Calu3 (cell line): ENCODE data around the gene CELF4. TPM values are rescaled to one million over a fixed set of nuclear protein-coding genes. Genes with fewer than 3 reads are reported as not detected.

ENCODE experiments used
- BruUV-seq: library from RNA; stranded (reverse); fragments of 400-500 nt; replicated peaks from 2 replicates; lab custom pipeline; 2021; lab: Mats Ljungman, UMichigan
- CTCF ChIA-PET: fragments of 300-600 bp; sonication (Branson Sonifier 250); formaldehyde crosslinking; loops from one replicate; lab custom pipeline; 2022; ENCODE audit warnings: antibody characterized with exemption; lab: Charles Lee
- DNase-seq: peaks from one replicate; pipeline ENCODE4 v3.0.0; 2022
- H3K27ac Mint-ChIP-seq: one replicate; pipeline ENCODE4 v1.8.0; 2022; ENCODE audit warnings: mixed read lengths; ENCODE audit not compliant: unreplicated experiment
- H3K27me3 Mint-ChIP-seq: one replicate; pipeline ENCODE4 v1.8.0; 2022; ENCODE audit warnings: mixed read lengths; ENCODE audit not compliant: unreplicated experiment
- H3K36me3 Mint-ChIP-seq: one replicate; pipeline ENCODE4 v1.8.0; 2022; ENCODE audit warnings: mild to moderate bottlenecking, moderate library complexity, mixed read lengths; ENCODE audit not compliant: insufficient read depth, unreplicated experiment
- H3K4me1 Mint-ChIP-seq: one replicate; pipeline ENCODE4 v1.8.0; 2022; ENCODE audit warnings: mild to moderate bottlenecking, low read depth, mixed read lengths; ENCODE audit not compliant: unreplicated experiment
- H3K4me3 Mint-ChIP-seq: one replicate; pipeline ENCODE4 v1.8.0; 2022; ENCODE audit warnings: mild to moderate bottlenecking, low read depth, moderate library complexity, mixed read lengths; ENCODE audit not compliant: unreplicated experiment
- H3K9me3 Mint-ChIP-seq: one replicate; pipeline ENCODE4 v1.8.0; 2022; ENCODE audit warnings: low read depth, mixed read lengths; ENCODE audit not compliant: unreplicated experiment
- CTCF ChIP-seq: fragments of 200-600 bp; IDR thresholded peaks from one replicate; pipeline ENCODE4 v1.8.0; 2022; ENCODE audit warnings: antibody characterized with exemption; ENCODE audit not compliant: unreplicated experiment
- intact Hi-C: fragments of 100-400 bp; cut with micrococcal nuclease; formaldehyde crosslinking; loops from one replicate; pipeline ENCODE4 v1.10.0; 2022; ENCODE audit not compliant: unreplicated experiment
- total RNA-seq: library from RNA; stranded (reverse); gene quantifications from 2 replicates; pipeline ENCODE4 v1.2.3, GENCODE V29; 2022

The CELF4 gene
- total RNA-seq, 1 experiment from 2014 or later = 7.8 TPM

GRCh38 chr18:37276111-37276890 lies 289.3 kb downstream of the CELF4 start:
- no peak for TF ChIP-seq CTCF
- H3K27ac Mint-ChIP-seq = no peak overlapping the region
- H3K27me3 Mint-ChIP-seq = peaks cover 90% of the 10 kb centered on the region
- intact Hi-C loops = no loop called here
- CTCF ChIA-PET = no interaction called here
- no peaks in the 10 kb centered on the region for H3K9me3 Mint-ChIP-seq
- H3K4me1 Mint-ChIP-seq = no peaks in the 10 kb centered on the region
- no peak for DNase-seq
- no TSS peak for BruUV-seq
- peaks cover 5% of the 10 kb centered on the region for H3K36me3 Mint-ChIP-seq
- no peak overlapping the region for H3K4me3 Mint-ChIP-seq

DNA sequence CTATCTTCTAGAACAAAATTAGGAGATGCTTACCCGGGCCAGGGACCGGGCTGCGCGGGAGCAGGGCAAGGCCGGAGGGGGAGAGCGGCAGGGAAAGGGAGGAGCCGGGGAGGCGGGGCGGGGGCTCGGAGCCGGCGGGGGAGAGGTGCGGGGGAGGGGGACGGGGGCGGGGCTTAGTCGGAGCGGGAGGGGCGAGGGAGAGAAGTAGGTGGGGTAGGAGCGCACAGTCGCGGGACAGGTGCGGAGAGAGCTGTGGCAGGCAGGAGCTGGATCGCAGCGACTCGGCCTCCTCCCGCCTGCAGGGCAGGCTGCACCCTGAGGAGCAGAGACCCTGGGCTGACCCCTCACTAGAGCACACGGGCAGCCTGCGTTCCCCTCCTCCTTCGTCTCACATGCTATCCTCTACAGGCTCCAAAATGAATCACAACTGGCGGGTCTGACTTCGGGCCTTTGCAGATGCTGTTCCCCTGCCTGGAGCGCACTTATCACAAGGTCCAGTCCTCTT lies 290.3 kb downstream of the CELF4 start:
- Mint-ChIP-seq H3K9me3 (no peaks in the 10 kb centered on the region), H3K27me3 (peaks cover 81% of the 10 kb centered on the region), H3K4me1 (no peaks in the 10 kb centered on the region), H3K4me3 (no peak overlapping the region), H3K27ac (no peak overlapping the region), H3K36me3 (peaks cover 5% of the 10 kb centered on the region)
- CTCF ChIA-PET = no interaction called here
- intact Hi-C loops = no loop called here
- BruUV-seq = no TSS peak
- no peak for TF ChIP-seq CTCF
- no peak for DNase-seq

GRCh38 chr18:37274309-37275236 lies 291.0 kb downstream of the CELF4 start:
- Mint-ChIP-seq H3K27me3 (peaks cover 78% of the 10 kb centered on the region), H3K36me3 (peaks cover 5% of the 10 kb centered on the region), H3K4me3 (no peak overlapping the region), H3K27ac (no peak overlapping the region), H3K4me1 (no peaks in the 10 kb centered on the region), H3K9me3 (no peaks in the 10 kb centered on the region)
- intact Hi-C loops = no loop called here
- no TSS peak for BruUV-seq
- CTCF ChIA-PET = no interaction called here
- TF ChIP-seq CTCF = no peak
- DNase-seq = no peak

DNA sequence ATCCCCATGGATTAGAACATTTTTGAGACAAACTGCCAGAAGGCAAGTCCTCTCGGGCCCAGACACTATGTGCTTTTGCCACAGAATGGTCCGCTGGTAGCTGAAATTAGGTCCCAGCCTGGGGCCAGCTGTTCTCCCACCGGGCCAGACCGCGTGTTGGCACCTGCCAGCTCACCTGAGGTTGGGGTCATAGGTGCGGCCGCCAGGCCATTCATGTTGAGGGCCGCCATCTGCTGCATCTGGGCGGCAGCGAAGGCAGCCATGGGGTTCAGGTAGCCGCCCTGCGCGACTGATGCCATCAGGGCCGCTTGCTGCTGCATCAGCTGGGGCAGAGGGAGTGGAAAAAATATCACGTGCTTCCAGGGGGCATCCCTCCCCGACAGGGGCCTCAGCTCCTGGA lies 292.8 kb downstream of the CELF4 start:
- DNase-seq = no peak
- no TSS peak for BruUV-seq
- peaks cover 5% of the 10 kb centered on the region for H3K36me3 Mint-ChIP-seq
- no peaks in the 10 kb centered on the region for H3K4me1 Mint-ChIP-seq
- CTCF ChIA-PET = interaction anchor here (1.6 kb wide), 1 partner anchor 254 kb away, joined by 3 read pairs; no protein-coding TSS in a partner anchor
- H3K27me3 Mint-ChIP-seq = peaks cover 78% of the 10 kb centered on the region
- H3K27ac Mint-ChIP-seq = no peak overlapping the region
- TF ChIP-seq CTCF = no peak
- H3K4me3 Mint-ChIP-seq = no peak overlapping the region
- no peaks in the 10 kb centered on the region for H3K9me3 Mint-ChIP-seq
- intact Hi-C loops = no loop called here
